Endodermal cell (in vitro differentiated cells): Measurements from ENCODE around the gene CXXC5. TPM values are rescaled to one million over a fixed set of nuclear protein-coding genes. Genes with fewer than 3 reads are reported as not detected.

Experiments
- DNase-seq: peaks from one replicate; pipeline ENCODE4 v3.0.0-alpha.2; 2017
- H3K27ac ChIP-seq: 2 replicates; pipeline ENCODE4 v1.5.1; 2013; ENCODE audit warnings: mild to moderate bottlenecking, low read depth, low read length, moderate library complexity
- H3K27me3 ChIP-seq: 2 replicates; pipeline ENCODE4 v1.6.1; 2013; ENCODE audit warnings: mild to moderate bottlenecking, low read length, moderate library complexity; ENCODE audit not compliant: insufficient read depth, control insufficient read depth, poor library complexity, severe bottlenecking
- H3K36me3 ChIP-seq: 2 replicates; pipeline ENCODE4 v1.7.0; 2013; ENCODE audit warnings: mild to moderate bottlenecking, low read length, moderate library complexity; ENCODE audit not compliant: control insufficient read depth, insufficient read depth
- H3K4me1 ChIP-seq: one replicate; pipeline ENCODE4 v1.7.0; 2013; ENCODE audit warnings: low read length; ENCODE audit not compliant: control insufficient read depth, insufficient read depth
- H3K4me3 ChIP-seq: 2 replicates; pipeline ENCODE4 v1.5.1; 2013; ENCODE audit warnings: mild to moderate bottlenecking, low read length, moderate library complexity
- H3K9ac ChIP-seq: 2 replicates; pipeline ENCODE4 v1.6.1; 2013; ENCODE audit warnings: mild to moderate bottlenecking, low read length, moderate library complexity; ENCODE audit not compliant: poor library complexity, severe bottlenecking; ENCODE audit errors: extremely low read depth
- H3K9me3 ChIP-seq: 2 replicates; pipeline ENCODE4 v1.6.1; 2013; ENCODE audit warnings: mild to moderate bottlenecking, low read length, moderate library complexity; ENCODE audit not compliant: control insufficient read depth
- H3K27ac Mint-ChIP-seq: 2 replicates; pipeline ENCODE4 v1.8.0; 2020; ENCODE audit warnings: mixed read lengths
- H3K27me3 Mint-ChIP-seq: 2 replicates; pipeline ENCODE4 v1.8.0; 2021; ENCODE audit warnings: mild to moderate bottlenecking, mixed read lengths; ENCODE audit not compliant: insufficient read depth
- H3K36me3 Mint-ChIP-seq: 2 replicates; pipeline ENCODE4 v1.8.0; 2020; ENCODE audit warnings: low read depth, mixed read lengths
- H3K4me1 Mint-ChIP-seq: 2 replicates; pipeline ENCODE4 v1.8.0; 2020; ENCODE audit warnings: mixed read lengths
- H3K4me3 Mint-ChIP-seq: 2 replicates; pipeline ENCODE4 v1.8.0; 2020; ENCODE audit warnings: mild to moderate bottlenecking, moderate library complexity, mixed read lengths
- H3K9me3 Mint-ChIP-seq: 2 replicates; pipeline ENCODE4 v1.8.0; 2020; ENCODE audit warnings: mild to moderate bottlenecking, mixed read lengths
- CTCF ChIP-seq: fragments of 200-600 bp; sonication (generic); conservative IDR thresholded peaks from 2 replicates; pipeline ENCODE4 v1.5.0; 2021; ENCODE audit warnings: antibody characterized with exemption, mild to moderate bottlenecking
- WGBS, 2 experiments: methylation state at CpG; one replicate each; pipeline versions ENCODE4 v1.1.5 to v1.1.7; 2013; ENCODE audit warnings: missing lambda C conversion rate in 2 of 2, mixed read lengths in 1 of 2; ENCODE audit not compliant: insufficient coverage in 1 of 2, insufficient read length in 1 of 2; 5-methylcytosine and 5-hydroxymethylcytosine counted together
- total RNA-seq, 2 donors: library from RNA; stranded (reverse); fragmentation: NEBNext Ultra II Directional in 1 of 2; extraction: Animal tissue kit (Norgen Biotek cat#: 25700) in 1 of 2; gene quantifications; 2 replicates in 1 of 2; 3 replicates in 1 of 2; pipeline ENCODE4 v1.2.1, GENCODE V29; 2021

CXXC5 gene
- total RNA-seq, 2 donors from 2014 or later = 50.5 to 67.9 TPM

GRCh38 chr5:139654464-139654863, 6.3 kb downstream of the CXXC5 start:
- Mint-ChIP-seq H3K9me3 (no peaks in the 10 kb centered on the region), H3K27me3 (no peaks in the 10 kb centered on the region), H3K27ac (peak overlapping the region; percentile 66), H3K4me1 (peaks cover 59% of the 10 kb centered on the region), H3K36me3 (peaks cover 4% of the 10 kb centered on the region), H3K4me3 (no peak overlapping the region)
- TF ChIP-seq CTCF = no peak
- no peak for DNase-seq
- peak overlapping the region; percentile 83 for H3K27ac ChIP-seq
- H3K9ac ChIP-seq = no peak overlapping the region
- H3K4me3 ChIP-seq = no peak overlapping the region
- no peaks in the 10 kb centered on the region for H3K9me3 ChIP-seq
- 88 to 92% methylated on average over 2 to 3 of the region's 3 CpGs for WGBS, 2 experiments
- H3K27me3 ChIP-seq = no peaks in the 10 kb centered on the region
- H3K36me3 ChIP-seq = no peaks in the 10 kb centered on the region
- H3K4me1 ChIP-seq = peaks cover 40% of the 10 kb centered on the region

GRCh38 chr5:139654871-139655491, 6.8 kb downstream of the CXXC5 start:
- Mint-ChIP-seq H3K9me3 (no peaks in the 10 kb centered on the region), H3K27me3 (no peaks in the 10 kb centered on the region), H3K27ac (peak overlapping the region; percentile 66), H3K4me1 (peaks cover 61% of the 10 kb centered on the region), H3K36me3 (peaks cover 4% of the 10 kb centered on the region), H3K4me3 (no peak overlapping the region)
- no peak for TF ChIP-seq CTCF
- H3K36me3 ChIP-seq = no peaks in the 10 kb centered on the region
- H3K27ac ChIP-seq = peak overlapping the region; percentile 83
- no peak overlapping the region for H3K4me3 ChIP-seq
- H3K27me3 ChIP-seq = no peaks in the 10 kb centered on the region
- H3K9me3 ChIP-seq = no peaks in the 10 kb centered on the region
- H3K9ac ChIP-seq = no peak overlapping the region
- H3K4me1 ChIP-seq = peaks cover 45% of the 10 kb centered on the region
- DNase-seq = no peak
- WGBS, 2 experiments = 61 to 67% methylated on average over 4 to 12 of the region's 13 CpGs

GRCh38 chr5:139655727-139656271, 7.7 kb downstream of the CXXC5 start:
- DNase-seq = no peak
- no peak overlapping the region for H3K4me3 Mint-ChIP-seq

More at GRCh38 chr5:139655727-139656271, 7.7 kb downstream of the CXXC5 start:
- Histone ChIP-seq H3K36me3 (no peaks in the 10 kb centered on the region), H3K4me3 (no peak overlapping the region), H3K9me3 (no peaks in the 10 kb centered on the region), H3K4me1 (peaks cover 49% of the 10 kb centered on the region), H3K27ac (peak overlapping the region; percentile 83), H3K27me3 (no peaks in the 10 kb centered on the region), H3K9ac (no peak overlapping the region)
- Mint-ChIP-seq H3K9me3 (no peaks in the 10 kb centered on the region), H3K36me3 (peaks cover 4% of the 10 kb centered on the region), H3K27ac (no peak overlapping the region), H3K27me3 (no peaks in the 10 kb centered on the region), H3K4me1 (peaks cover 64% of the 10 kb centered on the region)
- no peak for TF ChIP-seq CTCF
- WGBS, 2 experiments = 83 to 88% methylated on average over 2 to 15 of the region's 18 CpGs
